ENCODE data around the gene ALG11. TPM values are rescaled to one million over a fixed set of nuclear protein-coding genes. Genes with fewer than 3 reads are reported as not detected.
"Not testable (repeated sequence)": the region's sequence is repeated elsewhere in the genome, so short reads cannot be mapped to it uniquely, and the experiment has no call there.

ALG11 gene
- polyA plus RNA-seq, 6 donors from 2014 or later, result 16.3 to 36.6 (median 28.7) TPM

GRCh38 chr13:52053460-52053859 is 41.3 kb downstream of the ALG11 start:
- H3K4me1 Mint-ChIP-seq, result no peaks in the 10 kb centered on the region
- H3K4me3 Mint-ChIP-seq, result no peak overlapping the region
- H3K27me3 Mint-ChIP-seq, result no peaks in the 10 kb centered on the region
- ATAC-seq (ENCODE audit: low read depth in 2 of 2) (no peak), DNase-seq (no peak)
- H3K36me3 Mint-ChIP-seq, result no peaks in the 10 kb centered on the region
- peaks cover 4 to 18% (median 7%) of the 10 kb centered on the region in 7 donors for H3K9me3 Mint-ChIP-seq
- H3K27ac Mint-ChIP-seq, result no peak overlapping the region

GRCh38 chr13:52061064-52061463 is 48.9 kb downstream of the ALG11 start:
- not testable (repeated sequence) for H3K4me3 Mint-ChIP-seq; H3K27me3 Mint-ChIP-seq; H3K4me1 Mint-ChIP-seq; DNase-seq; H3K36me3 Mint-ChIP-seq; ATAC-seq (ENCODE audit: low read depth in 2 of 2); H3K27ac Mint-ChIP-seq
- peaks cover 3 to 35% (median 18%) of the 10 kb centered on the region in 7 donors for H3K9me3 Mint-ChIP-seq

- H3K9me3 Mint-ChIP-seq, result peaks cover 3 to 38% (median 18%) of the 10 kb centered on the region in 7 donors
- no peaks in the 10 kb centered on the region for H3K4me1 Mint-ChIP-seq
- no peaks in the 10 kb centered on the region for H3K36me3 Mint-ChIP-seq
- no peak overlapping the region for H3K27ac Mint-ChIP-seq
- no peak overlapping the region for H3K4me3 Mint-ChIP-seq
- no peaks in the 10 kb centered on the region for H3K27me3 Mint-ChIP-seq
- no peak for ATAC-seq (ENCODE audit: low read depth in 2 of 2)
- DNase-seq, result no peak
Observed at GRCh38 chr13:52061587-52061986, 49.4 kb downstream of the ALG11 start.

GRCh38 chr13:52067237-52067636 is 55.0 kb downstream of the ALG11 start:
- peaks cover 9 to 22% of the 10 kb centered on the region in 2 donors for H3K36me3 Mint-ChIP-seq
- H3K27ac Mint-ChIP-seq, result no peak overlapping the region
- H3K4me1 Mint-ChIP-seq, result no peaks in the 10 kb centered on the region
- H3K9me3 Mint-ChIP-seq, result peaks cover 14 to 67% (median 44%) of the 10 kb centered on the region in 7 donors
- H3K27me3 Mint-ChIP-seq, result peaks cover 15 to 25% (median 22%) of the 10 kb centered on the region in 3 donors
- DNase-seq (no peak), ATAC-seq (ENCODE audit: low read depth in 2 of 2) (no peak)
- peak overlapping the region in 1 of 8 donors; percentile 21 for H3K4me3 Mint-ChIP-seq

- H3K9me3 Mint-ChIP-seq, result peaks cover 13 to 55% (median 34%) of the 10 kb centered on the region in 7 donors
- H3K36me3 Mint-ChIP-seq, result peaks cover 9 to 22% of the 10 kb centered on the region in 2 donors
- peaks cover 25 to 33% (median 28%) of the 10 kb centered on the region in 3 donors for H3K27me3 Mint-ChIP-seq
- H3K27ac Mint-ChIP-seq, result no peak overlapping the region
- ATAC-seq (ENCODE audit: low read depth in 2 of 2), result no peak
- H3K4me1 Mint-ChIP-seq, result no peaks in the 10 kb centered on the region
- no peak for DNase-seq
- no peak overlapping the region for H3K4me3 Mint-ChIP-seq
Observed at GRCh38 chr13:52070929-52071523, 58.8 kb downstream of the ALG11 start.

Other genes starting within 250 kb of the ALG11 start
- gene DHRS12, start 208.2 kb upstream of the ALG11 start, polyA plus RNA-seq (ENCODE audit: low read depth in 6 of 6), result 10 to 100 TPM; 18.5 to 26.6 (median 22.3) TPM
- gene TMEM272, start 167.2 kb upstream of the ALG11 start, polyA plus RNA-seq (ENCODE audit: low read depth in 6 of 6), result under 1 TPM in 2 of 6 donors, not detected in 4; 0.09 to 0.11 TPM
- gene CCDC70, start 150.4 kb upstream of the ALG11 start, polyA plus RNA-seq (ENCODE audit: low read depth in 6 of 6), result not detected
- gene ATP7B, start 948 bp upstream of the ALG11 start, polyA plus RNA-seq (ENCODE audit: low read depth in 6 of 6), result under 1 TPM in 1 of 6 donors, not detected in 5; 0.04 TPM
- gene UTP14C, start 12.3 kb downstream of the ALG11 start, polyA plus RNA-seq (ENCODE audit: low read depth in 6 of 6), result 1 to 10 TPM in 4 of 6 donors, under 1 TPM in 1, not detected in 1; 0.93 to 3.4 (median 2.0) TPM
- under 1 TPM in 4 of 6 donors, not detected in 2; 0.17 to 0.28 (median 0.21) TPM for gene NEK5, start 116.7 kb downstream of the ALG11 start, polyA plus RNA-seq (ENCODE audit: low read depth in 6 of 6)
- 1 to 10 TPM; 2.5 to 5.7 (median 3.8) TPM for gene NEK3, start 147.2 kb downstream of the ALG11 start, polyA plus RNA-seq (ENCODE audit: low read depth in 6 of 6)